HUES6 (cell line): Measurements from ENCODE around the gene TJP3.
A peak's percentile ranks its signal among the peaks of the same experiment; 100 is the strongest.

Source experiments
- H3K27ac ChIP-seq: 2 replicates; pipeline ENCODE4 v1.7.0; 2013; ENCODE audit warnings: low read depth, mild to moderate bottlenecking, low read length, inconsistent platforms
- H3K27me3 ChIP-seq: 2 replicates; pipeline ENCODE4 v1.6.1; 2013; ENCODE audit warnings: low read length; ENCODE audit not compliant: control insufficient read depth, insufficient read depth
- H3K36me3 ChIP-seq: 2 replicates; pipeline ENCODE4 v1.6.1; 2013; ENCODE audit warnings: low read length; ENCODE audit not compliant: control insufficient read depth, insufficient read depth
- H3K4me1 ChIP-seq: 2 replicates; pipeline ENCODE4 v1.6.1; 2013; ENCODE audit warnings: low read length; ENCODE audit not compliant: control insufficient read depth, insufficient read depth
- H3K4me3 ChIP-seq: 2 replicates; pipeline ENCODE4 v1.5.1; 2013; ENCODE audit warnings: low read depth, low read length
- H3K9ac ChIP-seq: one replicate; pipeline ENCODE4 v1.6.1; 2013; ENCODE audit warnings: mild to moderate bottlenecking, low read length
- H3K9me3 ChIP-seq: 2 replicates; pipeline ENCODE4 v1.6.1; 2013; ENCODE audit warnings: low read depth, low read length; ENCODE audit not compliant: control insufficient read depth, insufficient read depth

Gene TJP3

GRCh38 chr19:3722443-3723109 lies 14.4 kb downstream of the TJP3 start:
- peaks cover 9% of the 10 kb centered on the region; the same call in 1 of the 2 replicates for H3K27me3 ChIP-seq
- H3K9ac ChIP-seq: peak overlapping the region; percentile 57
- peak overlapping the region; percentile 88 for H3K4me3 ChIP-seq
- H3K36me3 ChIP-seq: no peaks in the 10 kb centered on the region
- peaks cover 14% of the 10 kb centered on the region for H3K4me1 ChIP-seq
- no peaks in the 10 kb centered on the region for H3K9me3 ChIP-seq
- H3K27ac ChIP-seq: no peak overlapping the region; the same call in 1 of the 2 replicates

GRCh38 chr19:3723110-3723488 lies 14.9 kb downstream of the TJP3 start:
- no peak overlapping the region for H3K27ac ChIP-seq
- H3K9me3 ChIP-seq: no peaks in the 10 kb centered on the region
- peaks cover 14% of the 10 kb centered on the region for H3K4me1 ChIP-seq
- H3K9ac ChIP-seq: no peak overlapping the region
- H3K4me3 ChIP-seq: peak overlapping the region; percentile 88
- no peaks in the 10 kb centered on the region for H3K36me3 ChIP-seq
- H3K27me3 ChIP-seq: peaks cover 9% of the 10 kb centered on the region; the same call in 1 of the 2 replicates

GRCh38 chr19:3723883-3724282 lies 15.7 kb downstream of the TJP3 start:
- H3K4me3 ChIP-seq: no peak overlapping the region
- peaks cover 9% of the 10 kb centered on the region; the same call in 1 of the 2 replicates for H3K27me3 ChIP-seq
- no peaks in the 10 kb centered on the region for H3K36me3 ChIP-seq
- H3K9me3 ChIP-seq: no peaks in the 10 kb centered on the region
- no peak overlapping the region for H3K9ac ChIP-seq
- no peak overlapping the region for H3K27ac ChIP-seq
- peaks cover 14% of the 10 kb centered on the region for H3K4me1 ChIP-seq

- H3K4me1 ChIP-seq: peaks cover 13% of the 10 kb centered on the region
- H3K9me3 ChIP-seq: no peaks in the 10 kb centered on the region
- peaks cover 9% of the 10 kb centered on the region; the same call in 1 of the 2 replicates for H3K27me3 ChIP-seq
- no peaks in the 10 kb centered on the region for H3K36me3 ChIP-seq
- no peak overlapping the region for H3K27ac ChIP-seq
- no peak overlapping the region for H3K4me3 ChIP-seq
- H3K9ac ChIP-seq: no peak overlapping the region
These were observed 16.9 kb downstream of the TJP3 start for GRCh38 chr19:3725121-3725520.

GRCh38 chr19:3725640-3726310 lies 17.6 kb downstream of the TJP3 start:
- H3K4me1 ChIP-seq: peaks cover 8% of the 10 kb centered on the region; the same call in 1 of the 2 replicates
- H3K36me3 ChIP-seq: no peaks in the 10 kb centered on the region
- peaks cover 9% of the 10 kb centered on the region; the same call in 1 of the 2 replicates for H3K27me3 ChIP-seq
- H3K9ac ChIP-seq: no peak overlapping the region
- H3K27ac ChIP-seq: no peak overlapping the region
- no peak overlapping the region for H3K4me3 ChIP-seq
- no peaks in the 10 kb centered on the region for H3K9me3 ChIP-seq

GRCh38 chr19:3730457-3730958 lies 22.3 kb downstream of the TJP3 start:
- Histone ChIP-seq H3K4me3 (no peak overlapping the region), H3K9ac (no peak overlapping the region), H3K4me1 (no peaks in the 10 kb centered on the region), H3K36me3 (peaks cover 7% of the 10 kb centered on the region; the same call in 1 of the 2 replicates), H3K27ac (no peak overlapping the region), H3K27me3 (no peaks in the 10 kb centered on the region), H3K9me3 (no peaks in the 10 kb centered on the region)

GRCh38 chr19:3732108-3732507 lies 23.9 kb downstream of the TJP3 start:
- H3K36me3 ChIP-seq: peaks cover 13% of the 10 kb centered on the region; the same call in 1 of the 2 replicates
- no peak overlapping the region for H3K4me3 ChIP-seq
- no peaks in the 10 kb centered on the region for H3K27me3 ChIP-seq
- no peak overlapping the region for H3K27ac ChIP-seq
- H3K9ac ChIP-seq: no peak overlapping the region
- H3K4me1 ChIP-seq: no peaks in the 10 kb centered on the region
- no peaks in the 10 kb centered on the region for H3K9me3 ChIP-seq

GRCh38 chr19:3733549-3734309 lies 25.5 kb downstream of the TJP3 start:
- Histone ChIP-seq H3K27ac (no peak overlapping the region), H3K27me3 (no peaks in the 10 kb centered on the region), H3K36me3 (peaks cover 28% of the 10 kb centered on the region), H3K9ac (no peak overlapping the region), H3K4me3 (no peak overlapping the region), H3K9me3 (no peaks in the 10 kb centered on the region), H3K4me1 (no peaks in the 10 kb centered on the region)

- Histone ChIP-seq H3K36me3 (peaks cover 30% of the 10 kb centered on the region), H3K27me3 (no peaks in the 10 kb centered on the region), H3K4me1 (no peaks in the 10 kb centered on the region), H3K27ac (no peak overlapping the region), H3K9ac (no peak overlapping the region), H3K9me3 (no peaks in the 10 kb centered on the region), H3K4me3 (no peak overlapping the region)
These were observed 26.1 kb downstream of the TJP3 start for GRCh38 chr19:3734310-3734600.

- Histone ChIP-seq H3K9me3 (no peaks in the 10 kb centered on the region), H3K27ac (no peak overlapping the region), H3K9ac (no peak overlapping the region), H3K4me1 (no peaks in the 10 kb centered on the region), H3K4me3 (no peak overlapping the region), H3K27me3 (no peaks in the 10 kb centered on the region), H3K36me3 (peaks cover 30% of the 10 kb centered on the region)
These were observed 28.0 kb downstream of the TJP3 start for GRCh38 chr19:3736106-3736724.
